Measurements from ENCODE around the gene MYO18A.
"Not testable (repeated sequence)": the region's sequence is repeated elsewhere in the genome, so short reads cannot be mapped to it uniquely, and the experiment has no call there.

MYO18A gene

DNA sequence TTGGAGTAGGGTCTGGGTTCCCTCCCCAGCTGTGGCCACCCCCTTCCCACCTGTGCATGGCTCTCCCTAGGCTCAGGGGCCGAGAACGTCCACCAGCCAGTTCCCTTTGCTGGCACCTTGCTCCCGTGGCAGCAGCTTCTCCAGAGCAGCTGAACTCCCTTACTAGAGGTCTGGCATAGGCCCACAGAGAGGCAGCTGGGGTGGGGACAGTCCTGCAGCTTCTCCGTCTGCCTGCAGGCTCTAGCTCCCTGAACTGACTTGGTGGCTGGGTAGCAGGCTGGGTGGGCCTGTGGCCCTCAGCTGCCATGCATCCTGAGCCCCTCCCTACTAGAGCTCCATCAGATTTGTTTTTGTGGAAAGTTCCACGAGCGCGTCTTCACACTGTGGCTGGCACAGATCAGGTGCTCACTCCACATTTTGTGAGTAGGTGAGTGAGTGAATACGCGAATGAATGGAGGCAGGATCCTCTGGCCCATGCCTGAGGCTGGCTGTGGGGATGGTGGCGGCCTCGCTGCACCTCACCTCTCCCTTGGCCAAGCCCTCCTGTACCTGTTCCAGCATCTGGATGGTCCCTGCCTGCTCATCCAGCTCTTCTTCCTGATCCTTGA lies 86.0 kb downstream of the MYO18A start:
- no peak for TF ChIP-seq POLR2A (IDR thresholded peaks at IDR 0.05; ENCODE audit: low read depth, low read length)
- no peak for FAIRE-seq

GRCh38 chr17:29093090-29093871 lies 86.9 kb downstream of the MYO18A start:
- FAIRE-seq (no peak), DNase-seq (ENCODE audit: insufficient read length, low spot score) (no peak)
- TF ChIP-seq POLR2A (IDR thresholded peaks at IDR 0.05; ENCODE audit: low read depth, low read length): no peak

More for the DNA sequence above, 86.0 kb downstream of the MYO18A start:
- DNase-seq (ENCODE audit: insufficient read length, low spot score): no peak

- TF ChIP-seq POLR2A (IDR thresholded peaks at IDR 0.05; ENCODE audit: low read depth, low read length): no peak
- FAIRE-seq (no peak), DNase-seq (ENCODE audit: insufficient read length, low spot score) (no peak)
Observed at GRCh38 chr17:29091606-29092289, 88.5 kb downstream of the MYO18A start.

GRCh38 chr17:29090750-29091605 lies 89.2 kb downstream of the MYO18A start:
- DNase-seq (ENCODE audit: insufficient read length, low spot score): no peak
- TF ChIP-seq POLR2A (IDR thresholded peaks at IDR 0.05; ENCODE audit: low read depth, low read length): no peak
- no peak for FAIRE-seq

DNA sequence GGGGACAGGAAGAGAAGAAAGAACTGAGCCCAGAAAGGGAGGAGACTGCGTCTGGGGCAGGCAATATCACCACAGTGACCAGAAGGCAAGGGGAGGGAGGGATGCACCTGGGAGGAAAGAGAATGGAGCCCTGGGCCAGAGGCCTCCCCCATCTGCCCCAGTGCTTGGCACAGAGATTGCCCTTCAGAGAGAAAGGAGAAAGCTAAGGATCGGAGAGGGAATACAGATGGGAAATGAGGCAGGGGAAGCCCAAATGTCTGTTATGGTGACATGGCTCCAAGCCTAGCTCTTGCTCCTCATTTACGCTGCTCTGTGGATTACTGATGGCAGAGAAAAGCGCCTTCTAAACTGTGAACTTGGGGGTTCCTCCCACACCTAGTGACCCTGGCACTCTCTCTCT lies 90.1 kb downstream of the MYO18A start:
- DNase-seq (ENCODE audit: insufficient read length, low spot score) (no peak), FAIRE-seq (no peak)
- no peak for TF ChIP-seq POLR2A (IDR thresholded peaks at IDR 0.05; ENCODE audit: low read depth, low read length)

DNA sequence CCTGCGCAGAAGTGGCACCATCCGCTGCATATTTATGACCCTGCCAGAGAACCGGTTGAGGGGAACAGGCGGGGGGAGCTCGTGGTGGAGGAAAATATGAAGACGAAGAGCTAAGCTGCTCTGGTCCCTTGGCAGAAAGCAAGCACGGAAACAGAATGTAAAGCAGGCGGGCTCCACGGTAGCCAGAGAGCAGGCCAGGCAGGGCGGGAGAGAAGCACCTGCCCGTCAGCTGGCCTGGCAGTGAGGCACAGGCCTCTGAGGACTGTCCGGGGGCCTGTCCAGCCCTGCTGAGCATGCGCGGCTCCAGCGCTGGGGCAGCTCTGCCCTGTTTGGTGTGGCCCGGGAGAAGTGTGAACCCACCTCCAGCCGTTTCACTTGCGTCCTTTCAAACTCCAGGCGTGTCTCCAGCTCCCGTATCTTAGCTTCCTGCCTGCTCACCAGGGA lies 90.6 kb downstream of the MYO18A start:
- no peak for TF ChIP-seq POLR2A (IDR thresholded peaks at IDR 0.05; ENCODE audit: low read depth, low read length)
- DNase-seq (ENCODE audit: insufficient read length, low spot score): no peak
- no peak for FAIRE-seq

GRCh38 chr17:29088782-29089181 lies 91.4 kb downstream of the MYO18A start:
- FAIRE-seq; DNase-seq (ENCODE audit: insufficient read length, low spot score): not testable (repeated sequence)

DNA sequence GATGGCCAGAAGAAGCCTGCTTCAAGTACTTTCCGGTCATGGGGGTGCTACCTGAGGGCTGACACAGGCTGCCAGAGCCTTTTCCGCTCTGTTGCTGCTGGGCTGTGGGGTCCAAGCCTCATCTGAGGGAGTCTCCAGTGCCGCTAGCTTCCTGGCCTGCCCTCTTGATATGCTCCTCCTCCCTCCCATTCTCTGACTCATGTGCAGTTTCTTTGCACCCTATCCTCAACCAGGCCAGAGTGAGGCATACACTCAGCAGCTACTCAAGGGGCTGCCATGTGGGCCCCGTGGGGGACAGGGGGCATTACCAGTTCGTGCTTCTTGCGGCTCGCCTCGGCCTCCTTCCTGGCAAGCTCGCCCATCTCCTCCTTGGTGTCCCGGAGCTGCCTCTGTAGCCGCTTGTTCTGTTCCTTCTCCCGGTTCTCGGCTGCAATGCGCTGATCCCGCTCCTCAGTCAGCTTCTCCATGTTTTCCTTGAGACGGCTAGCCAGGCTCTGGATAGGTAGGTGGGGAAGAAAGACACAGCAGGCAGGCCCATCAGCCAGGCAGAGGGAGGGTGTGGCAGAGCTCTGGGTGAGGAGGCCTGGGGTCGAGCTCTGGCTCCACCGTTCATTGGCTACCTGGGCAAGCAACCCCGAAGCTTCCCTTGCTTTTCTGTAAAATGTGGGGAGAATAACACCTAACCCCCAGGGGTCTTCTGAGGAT lies 93.4 kb downstream of the MYO18A start:
- TF ChIP-seq POLR2A (IDR thresholded peaks at IDR 0.05; ENCODE audit: low read depth, low read length): no peak
- no peak for FAIRE-seq
- DNase-seq (ENCODE audit: insufficient read length, low spot score): no peak

GRCh38 chr17:29085223-29085622 lies 95.0 kb downstream of the MYO18A start:
- DNase-seq (ENCODE audit: insufficient read length, low spot score) (no peak), FAIRE-seq (no peak)
- TF ChIP-seq POLR2A (IDR thresholded peaks at IDR 0.05; ENCODE audit: low read depth, low read length): no peak

DNA sequence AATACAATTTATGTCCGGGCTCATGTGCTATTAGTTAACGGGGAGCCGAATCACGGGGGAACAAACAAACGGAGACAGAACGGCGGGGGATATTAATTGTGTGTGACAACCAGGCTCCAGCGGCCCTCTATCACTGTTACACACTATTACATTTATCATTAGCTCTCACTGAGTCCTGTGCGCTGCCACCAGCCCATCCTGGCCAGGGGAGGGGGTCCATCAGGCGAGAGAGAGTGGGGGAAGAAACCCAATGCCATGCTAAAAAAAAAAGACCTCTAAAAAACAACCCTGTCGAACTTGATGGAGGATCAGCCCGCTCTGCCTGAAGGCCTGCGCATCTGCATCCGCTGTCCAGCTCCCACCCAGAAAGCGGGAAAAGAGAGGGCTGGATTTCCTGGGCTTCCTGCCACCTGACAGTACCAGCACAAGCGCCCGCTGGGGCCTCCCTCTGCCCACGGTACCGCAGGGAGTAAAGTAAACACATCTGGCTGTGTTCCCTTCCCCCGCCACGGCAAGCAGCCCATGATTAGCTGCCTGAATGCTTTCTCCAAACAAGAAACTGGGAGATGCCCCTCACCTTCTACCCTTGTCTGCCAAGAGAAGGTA lies 95.6 kb downstream of the MYO18A start:
- TF ChIP-seq POLR2A (IDR thresholded peaks at IDR 0.05; ENCODE audit: low read depth, low read length): no peak
- no peak for FAIRE-seq
- DNase-seq (ENCODE audit: insufficient read length, low spot score): no peak

- TF ChIP-seq POLR2A (IDR thresholded peaks at IDR 0.05; ENCODE audit: low read depth, low read length): no peak
- FAIRE-seq: no peak
- DNase-seq (ENCODE audit: insufficient read length, low spot score): no peak
Observed at GRCh38 chr17:29080965-29081364, 99.2 kb downstream of the MYO18A start.

DNA sequence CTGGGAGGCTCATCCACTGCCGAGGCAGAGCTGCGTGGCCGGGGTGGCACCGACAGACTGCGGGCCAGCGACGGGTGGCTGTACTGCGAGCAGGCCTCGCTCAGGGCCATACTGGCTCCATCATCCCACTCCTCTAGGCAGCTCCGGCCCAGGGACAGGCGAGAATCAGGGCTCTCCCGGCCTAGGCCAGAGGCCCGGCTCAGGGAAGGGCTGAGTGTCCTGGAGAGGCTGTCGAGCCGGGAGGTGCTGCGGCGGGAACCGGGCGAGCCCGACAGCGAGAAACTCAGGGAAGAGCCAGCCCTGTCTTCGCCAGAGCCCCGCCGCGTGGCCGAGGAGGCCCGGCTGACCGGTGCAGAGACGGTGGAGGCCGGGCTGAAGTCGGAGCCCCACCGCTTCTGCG lies 99.9 kb downstream of the MYO18A start:
- FAIRE-seq (no peak), DNase-seq (ENCODE audit: insufficient read length, low spot score) (no peak)
- no peak for TF ChIP-seq POLR2A (IDR thresholded peaks at IDR 0.05; ENCODE audit: low read depth, low read length)

GRCh38 chr17:29079887-29080286 lies 100.3 kb downstream of the MYO18A start:
- FAIRE-seq (no peak), DNase-seq (ENCODE audit: insufficient read length, low spot score) (no peak)
- no peak for TF ChIP-seq POLR2A (IDR thresholded peaks at IDR 0.05; ENCODE audit: low read depth, low read length)

Measured in H54 (cell line).